ENCODE results near the gene CHST12.
A peak's percentile ranks its signal among the peaks of the same experiment; 100 is the strongest.

- TF ChIP-seq EZH2 (optimal IDR thresholded peaks at IDR 0.05; ENCODE audit: low read depth, low read length) = no peak
- peak; percentile 84 for TF ChIP-seq CTCF (IDR thresholded peaks at IDR 0.05; ENCODE audit: low read length)
- no peak for TF ChIP-seq EZH2phosphoT487 (IDR thresholded peaks at IDR 0.05; ENCODE audit: low read length)
Measured at GRCh38 chr7:2451171-2452073, 48.0 kb downstream of the CHST12 start.

Measured in MM.1S (cell line).